ENCODE data around the gene PLEKHM3. TPM values are rescaled to one million over a fixed set of nuclear protein-coding genes. Genes with fewer than 3 reads are reported as not detected.

The PLEKHM3 gene
- total RNA-seq, 2 experiments from 2014 or later, result 11.3 to 11.6 TPM

GRCh38 chr2:207869784-207870778 is 155.2 kb downstream of the PLEKHM3 start:
- no peaks in the 10 kb centered on the region for H3K27me3 Mint-ChIP-seq
- H3K4me1 Mint-ChIP-seq (ENCODE audit: low read depth), result no peaks in the 10 kb centered on the region
- no peak overlapping the region for H3K27ac ChIP-seq (ENCODE audit: low read depth in 1 of 2, low read length in 2 of 2)
- H3K4me3 Mint-ChIP-seq, result no peak overlapping the region
- intact Hi-C loops (cut with DNase I, micrococcal nuclease), result no loop called here
- H3K27ac Mint-ChIP-seq, result no peak overlapping the region
- TF ChIP-seq, protein P1, sequence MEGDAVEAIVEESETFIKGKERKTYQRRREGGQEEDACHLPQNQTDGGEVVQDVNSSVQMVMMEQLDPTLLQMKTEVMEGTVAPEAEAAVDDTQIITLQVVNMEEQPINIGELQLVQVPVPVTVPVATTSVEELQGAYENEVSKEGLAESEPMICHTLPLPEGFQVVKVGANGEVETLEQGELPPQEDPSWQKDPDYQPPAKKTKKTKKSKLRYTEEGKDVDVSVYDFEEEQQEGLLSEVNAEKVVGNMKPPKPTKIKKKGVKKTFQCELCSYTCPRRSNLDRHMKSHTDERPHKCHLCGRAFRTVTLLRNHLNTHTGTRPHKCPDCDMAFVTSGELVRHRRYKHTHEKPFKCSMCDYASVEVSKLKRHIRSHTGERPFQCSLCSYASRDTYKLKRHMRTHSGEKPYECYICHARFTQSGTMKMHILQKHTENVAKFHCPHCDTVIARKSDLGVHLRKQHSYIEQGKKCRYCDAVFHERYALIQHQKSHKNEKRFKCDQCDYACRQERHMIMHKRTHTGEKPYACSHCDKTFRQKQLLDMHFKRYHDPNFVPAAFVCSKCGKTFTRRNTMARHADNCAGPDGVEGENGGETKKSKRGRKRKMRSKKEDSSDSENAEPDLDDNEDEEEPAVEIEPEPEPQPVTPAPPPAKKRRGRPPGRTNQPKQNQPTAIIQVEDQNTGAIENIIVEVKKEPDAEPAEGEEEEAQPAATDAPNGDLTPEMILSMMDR (IDR thresholded peaks at IDR 0.05), result no peak
- DNase-seq (no peak), ATAC-seq (ENCODE audit: poor library complexity) (no peak)
- no peaks in the 10 kb centered on the region for H3K9me3 ChIP-seq (ENCODE audit: control insufficient read depth in 1 of 2, insufficient read depth in 1 of 2, low read length in 2 of 2)
- H3K9me3 Mint-ChIP-seq, result no peaks in the 10 kb centered on the region
- peaks cover 5% of the 10 kb centered on the region for H3K36me3 Mint-ChIP-seq (ENCODE audit: low read depth)
- ChIA-PET POLR2A (interaction anchor here (0.8 kb wide), 1 partner anchor 8 kb away, joined by 4 read pairs; no protein-coding TSS in a partner anchor), CTCF (no interaction called here)
- no peaks in the 10 kb centered on the region for H3K36me3 ChIP-seq (ENCODE audit: insufficient read depth, low read length)
- no peaks in the 10 kb centered on the region for H3K27me3 ChIP-seq (ENCODE audit: control insufficient read depth in 1 of 2, insufficient read depth in 2 of 2, low read length in 2 of 2)
- H3K4me1 ChIP-seq (ENCODE audit: insufficient read depth, low read length), result no peaks in the 10 kb centered on the region
- H3K4me3 ChIP-seq (ENCODE audit: low read length), result no peak overlapping the region

GRCh38 chr2:207868855-207869596 is 156.3 kb downstream of the PLEKHM3 start:
- Mint-ChIP-seq H3K27me3 (no peaks in the 10 kb centered on the region), H3K27ac (no peak overlapping the region), H3K36me3 (ENCODE audit: low read depth) (peaks cover 5% of the 10 kb centered on the region), H3K9me3 (no peaks in the 10 kb centered on the region), H3K4me3 (no peak overlapping the region), H3K4me1 (ENCODE audit: low read depth) (no peaks in the 10 kb centered on the region)
- CTCF ChIA-PET, result no interaction called here
- Histone ChIP-seq H3K4me3 (ENCODE audit: low read length) (no peak overlapping the region), H3K36me3 (ENCODE audit: insufficient read depth, low read length) (no peaks in the 10 kb centered on the region), H3K27me3 (ENCODE audit: control insufficient read depth in 1 of 2, insufficient read depth in 2 of 2, low read length in 2 of 2) (no peaks in the 10 kb centered on the region), H3K9me3 (ENCODE audit: control insufficient read depth in 1 of 2, insufficient read depth in 1 of 2, low read length in 2 of 2) (no peaks in the 10 kb centered on the region), H3K4me1 (ENCODE audit: insufficient read depth, low read length) (no peaks in the 10 kb centered on the region), H3K27ac (ENCODE audit: low read depth in 1 of 2, low read length in 2 of 2) (no peak overlapping the region)
- intact Hi-C loops (cut with DNase I, micrococcal nuclease), result no loop called here
- TF ChIP-seq, protein P1 (IDR thresholded peaks at IDR 0.05), result no peak
- ATAC-seq (ENCODE audit: poor library complexity), result no peak
- DNase-seq, result no peak
- POLR2A ChIA-PET, result no interaction called here

- Histone ChIP-seq H3K27me3 (ENCODE audit: control insufficient read depth in 1 of 2, insufficient read depth in 2 of 2, low read length in 2 of 2) (no peaks in the 10 kb centered on the region), H3K4me3 (ENCODE audit: low read length) (no peak overlapping the region), H3K9me3 (ENCODE audit: control insufficient read depth in 1 of 2, insufficient read depth in 1 of 2, low read length in 2 of 2) (no peaks in the 10 kb centered on the region), H3K36me3 (ENCODE audit: insufficient read depth, low read length) (no peaks in the 10 kb centered on the region), H3K27ac (ENCODE audit: low read depth in 1 of 2, low read length in 2 of 2) (no peak overlapping the region), H3K4me1 (ENCODE audit: insufficient read depth, low read length) (no peaks in the 10 kb centered on the region)
- no peaks in the 10 kb centered on the region for H3K27me3 Mint-ChIP-seq
- peaks cover 5% of the 10 kb centered on the region for H3K36me3 Mint-ChIP-seq (ENCODE audit: low read depth)
- no peak overlapping the region for H3K4me3 Mint-ChIP-seq
- no peaks in the 10 kb centered on the region for H3K4me1 Mint-ChIP-seq (ENCODE audit: low read depth)
- H3K27ac Mint-ChIP-seq, result no peak overlapping the region
- no peak for DNase-seq
- TF ChIP-seq, protein P1 (IDR thresholded peaks at IDR 0.05), result no peak
- ChIA-PET CTCF (no interaction called here), POLR2A (no interaction called here)
- ATAC-seq (ENCODE audit: poor library complexity), result no peak
- intact Hi-C loops (cut with DNase I, micrococcal nuclease), result no loop called here
- H3K9me3 Mint-ChIP-seq, result no peaks in the 10 kb centered on the region
Measured at GRCh38 chr2:207867905-207868304, 157.4 kb downstream of the PLEKHM3 start.

Measured in CD4-positive, alpha-beta T cell (primary cell).